HG02642 (cell line): Measurements from ENCODE around the gene TMEM108.

ENCODE experiments used
- ATAC-seq: cut with Tn5 transposase; IDR thresholded peaks from one replicate; pipeline ENCODE4 v1.9.1; 2021; ENCODE audit warnings: mild to moderate bottlenecking; ENCODE audit not compliant: unreplicated experiment, poor library complexity

Gene TMEM108

GRCh38 chr3:133053532-133053931 lies 15.3 kb downstream of the TMEM108 start:
- ATAC-seq: no peak

GRCh38 chr3:133054586-133054985 lies 16.4 kb downstream of the TMEM108 start:
- ATAC-seq: no peak

GRCh38 chr3:133055339-133055738 lies 17.1 kb downstream of the TMEM108 start:
- no peak for ATAC-seq

- ATAC-seq: no peak
Observed at GRCh38 chr3:133058243-133058642, 20.1 kb downstream of the TMEM108 start.

- no peak for ATAC-seq
Observed at GRCh38 chr3:133058831-133059230, 20.6 kb downstream of the TMEM108 start.

- ATAC-seq: no peak
Observed at GRCh38 chr3:133065193-133065961, 27.2 kb downstream of the TMEM108 start.

- no peak for ATAC-seq
Observed at GRCh38 chr3:133066026-133066425, 27.8 kb downstream of the TMEM108 start.

- no peak for ATAC-seq
Observed at GRCh38 chr3:133069556-133070286, 31.5 kb downstream of the TMEM108 start.

- ATAC-seq: no peak
Observed at GRCh38 chr3:133074977-133075376, 36.8 kb downstream of the TMEM108 start.

GRCh38 chr3:133077688-133078087 lies 39.5 kb downstream of the TMEM108 start:
- no peak for ATAC-seq

- ATAC-seq: no peak
Observed at GRCh38 chr3:133079621-133080020, 41.4 kb downstream of the TMEM108 start.

- ATAC-seq: no peak
Observed at GRCh38 chr3:133081016-133081415, 42.8 kb downstream of the TMEM108 start.

GRCh38 chr3:133083395-133083794 lies 45.2 kb downstream of the TMEM108 start:
- ATAC-seq: no peak

GRCh38 chr3:133089906-133090485 lies 51.8 kb downstream of the TMEM108 start:
- no peak for ATAC-seq

GRCh38 chr3:133092681-133093080 lies 54.5 kb downstream of the TMEM108 start:
- no peak for ATAC-seq

- no peak for ATAC-seq
Observed at GRCh38 chr3:133093366-133093765, 55.2 kb downstream of the TMEM108 start.

GRCh38 chr3:133096900-133097613 lies 58.9 kb downstream of the TMEM108 start:
- ATAC-seq: no peak

- no peak for ATAC-seq
Observed at GRCh38 chr3:133103706-133104105, 65.5 kb downstream of the TMEM108 start.

GRCh38 chr3:133106169-133106568 lies 68.0 kb downstream of the TMEM108 start:
- ATAC-seq: no peak

- ATAC-seq: no peak
Observed at GRCh38 chr3:133112666-133113065, 74.5 kb downstream of the TMEM108 start.

GRCh38 chr3:133113526-133113925 lies 75.3 kb downstream of the TMEM108 start:
- no peak for ATAC-seq
